Thymus (tissue), 11 donors: Measurements from ENCODE around the gene FGF18. TPM values are rescaled to one million over a fixed set of nuclear protein-coding genes. Genes with fewer than 3 reads are reported as not detected.
"Not testable (repeated sequence)": the region's sequence is repeated elsewhere in the genome, so short reads cannot be mapped to it uniquely, and the experiment has no call there.

ENCODE experiments used
- DNase-seq, 9 donors: peaks; one replicate each; pipeline ENCODE4 v3.0.0-alpha.2; 2013; ENCODE audit warnings: low spot score in 9 of 9, low read depth in 6 of 9, missing footprints in 1 of 9
- H3K27ac ChIP-seq, 2 donors: one replicate each; pipeline ENCODE4 v1.5.1; 2013; ENCODE audit warnings: control low read depth in 1 of 2, low read depth in 1 of 2, low read length in 1 of 2, mild to moderate bottlenecking in 1 of 2, moderate library complexity in 1 of 2
- H3K27me3 ChIP-seq, 2 donors: one replicate each; pipeline ENCODE4 v1.5.1; 2013; ENCODE audit warnings: low read length in 1 of 2; ENCODE audit not compliant: control insufficient read depth in 2 of 2, insufficient read depth in 1 of 2
- H3K36me3 ChIP-seq, 2 donors: one replicate each; pipeline ENCODE4 v1.5.1; 2013; ENCODE audit warnings: low read length in 1 of 2, mild to moderate bottlenecking in 1 of 2, moderate library complexity in 1 of 2; ENCODE audit not compliant: control insufficient read depth in 2 of 2, insufficient read depth in 2 of 2
- H3K4me1 ChIP-seq, 2 donors: one replicate each; pipeline ENCODE4 v1.5.1; 2013; ENCODE audit warnings: low read length in 2 of 2; ENCODE audit not compliant: control insufficient read depth in 2 of 2, insufficient read depth in 2 of 2
- H3K4me3 ChIP-seq, 2 donors: one replicate each; pipeline ENCODE4 v1.5.1; 2013; ENCODE audit warnings: low read length in 2 of 2, control low read depth in 1 of 2, mild to moderate bottlenecking in 1 of 2
- H3K9me3 ChIP-seq, 2 donors: one replicate each; pipeline ENCODE4 v1.5.1; 2013; ENCODE audit warnings: low read length in 1 of 2, mild to moderate bottlenecking in 1 of 2; ENCODE audit not compliant: control insufficient read depth in 2 of 2, insufficient read depth in 1 of 2
- WGBS: extraction: QIAGEN DNeasy Blood & Tissue Kit; methylation state at CpG from one replicate; pipeline ENCODE4 v1.1.7; 2013; 5-methylcytosine and 5-hydroxymethylcytosine counted together
- polyA plus RNA-seq: library from polyadenylated mRNA; stranded (reverse); fragments of 200-250 nt; gene quantifications from one replicate; pipeline ENCODE4 v1.2.3, GENCODE V29; 2013
- total RNA-seq: library from RNA; stranded (reverse); fragments of 120-200 nt; gene quantifications from one replicate; pipeline ENCODE4 v1.2.4, GENCODE V29; 2013
- donor health status: healthy.

The FGF18 gene
- total and polyA plus RNA-seq, 2 donors = 0.80 to 0.82 TPM

- not testable (repeated sequence) for DNase-seq, H3K27me3 ChIP-seq, H3K27ac ChIP-seq, H3K9me3 ChIP-seq, H3K4me1 ChIP-seq, H3K4me3 ChIP-seq
- peaks cover 59 to 97% of the 10 kb centered on the region in 2 donors for H3K36me3 ChIP-seq
- 93% methylated on average over 11 of the region's 11 CpGs for WGBS
These were observed 22.9 kb upstream of the FGF18 start for GRCh38 chr5:171396583-171396982.

DNA sequence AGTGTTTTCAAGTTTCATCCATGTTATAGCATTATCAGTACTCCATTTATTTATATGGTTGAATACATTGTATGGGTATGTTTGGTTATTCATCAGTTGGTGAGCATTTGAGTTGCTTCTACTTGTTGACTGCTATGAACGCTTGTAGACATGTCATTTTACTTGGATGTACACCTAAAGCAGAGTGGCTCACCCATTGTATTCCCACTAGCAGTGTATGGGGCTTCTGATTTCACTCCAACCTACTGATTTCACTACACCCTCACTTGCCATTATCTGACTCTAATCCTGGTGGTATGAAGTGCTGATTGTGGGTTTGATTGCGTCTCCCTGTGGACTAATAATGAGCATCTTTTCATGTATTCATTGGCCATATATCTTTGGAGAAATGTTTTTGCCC is 22.3 kb upstream of the FGF18 start:
- 98% methylated on average over 2 of the region's 2 CpGs for WGBS
- no peak for DNase-seq
- peaks cover 57 to 94% of the 10 kb centered on the region in 2 donors for H3K36me3 ChIP-seq
- no peak overlapping the region for H3K27ac ChIP-seq
- no peak overlapping the region for H3K4me3 ChIP-seq
- no peaks in the 10 kb centered on the region for H3K27me3 ChIP-seq
- no peaks in the 10 kb centered on the region for H3K4me1 ChIP-seq
- H3K9me3 ChIP-seq = peaks cover 0 to 4% of the 10 kb centered on the region in 2 donors

- Histone ChIP-seq H3K27ac (no peak overlapping the region), H3K4me1 (no peaks in the 10 kb centered on the region), H3K27me3 (no peaks in the 10 kb centered on the region), H3K9me3 (peaks cover 0 to 4% of the 10 kb centered on the region in 2 donors), H3K4me3 (no peak overlapping the region), H3K36me3 (peaks cover 55 to 90% of the 10 kb centered on the region in 2 donors)
- 98% methylated on average over 4 of the region's 4 CpGs for WGBS
- no peak for DNase-seq
These were observed 21.8 kb upstream of the FGF18 start for GRCh38 chr5:171397599-171397998.

GRCh38 chr5:171398660-171399059 is 20.8 kb upstream of the FGF18 start:
- H3K36me3 ChIP-seq = peaks cover 53 to 81% of the 10 kb centered on the region in 2 donors
- H3K27ac ChIP-seq, DNase-seq, H3K4me3 ChIP-seq, H3K9me3 ChIP-seq, H3K4me1 ChIP-seq, H3K27me3 ChIP-seq: not testable (repeated sequence)
- WGBS = 98% methylated on average over 9 of the region's 9 CpGs

DNA sequence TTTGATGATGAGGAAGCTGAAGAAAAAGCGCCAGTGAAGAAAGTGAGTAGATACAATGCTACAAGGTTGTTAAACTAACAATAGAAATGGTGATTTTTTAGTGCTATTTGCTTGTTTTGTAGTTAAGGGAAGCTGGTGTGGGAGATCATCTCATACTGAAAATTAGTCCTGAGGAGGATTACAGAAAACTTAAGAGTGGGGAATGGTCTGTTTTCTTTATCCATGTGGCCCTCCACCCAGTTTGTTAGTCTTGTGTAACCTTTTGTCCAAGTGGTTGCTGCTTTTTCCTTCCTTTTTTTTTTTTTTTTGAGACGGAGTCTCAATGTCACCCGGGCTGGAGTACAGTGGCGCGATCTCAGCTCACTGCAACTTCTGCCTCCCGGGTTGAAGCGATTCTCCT is 19.3 kb upstream of the FGF18 start:
- H3K36me3 ChIP-seq = peaks cover 40 to 67% of the 10 kb centered on the region in 2 donors
- H3K9me3 ChIP-seq = peaks cover 0 to 4% of the 10 kb centered on the region in 2 donors
- no peak overlapping the region for H3K27ac ChIP-seq
- 97% methylated on average over 7 of the region's 7 CpGs for WGBS
- no peak for DNase-seq
- H3K27me3 ChIP-seq = no peaks in the 10 kb centered on the region
- no peak overlapping the region for H3K4me3 ChIP-seq
- no peaks in the 10 kb centered on the region for H3K4me1 ChIP-seq

- 97% methylated on average over 13 of the region's 13 CpGs for WGBS
- no peak overlapping the region for H3K27ac ChIP-seq
- H3K4me3 ChIP-seq = no peak overlapping the region
- no peaks in the 10 kb centered on the region for H3K27me3 ChIP-seq
- DNase-seq = no peak
- peaks cover 35 to 68% of the 10 kb centered on the region in 2 donors for H3K36me3 ChIP-seq
- peaks cover 0 to 4% of the 10 kb centered on the region in 2 donors for H3K9me3 ChIP-seq
- H3K4me1 ChIP-seq = no peaks in the 10 kb centered on the region
These were observed 18.1 kb upstream of the FGF18 start for GRCh38 chr5:171401167-171401947.

- peaks cover 29 to 64% of the 10 kb centered on the region in 2 donors for H3K36me3 ChIP-seq
These were observed 16.7 kb upstream of the FGF18 start for GRCh38 chr5:171402751-171403150.

GRCh38 chr5:171405615-171406014 is 13.8 kb upstream of the FGF18 start:
- Histone ChIP-seq H3K27me3 (no peaks in the 10 kb centered on the region), H3K9me3 (peaks cover 0 to 4% of the 10 kb centered on the region in 2 donors), H3K36me3 (peaks cover 25 to 60% of the 10 kb centered on the region in 2 donors), H3K27ac (no peak overlapping the region), H3K4me1 (no peaks in the 10 kb centered on the region), H3K4me3 (no peak overlapping the region)
- WGBS = 75% methylated on average over 3 of the region's 3 CpGs
- DNase-seq = no peak

More at GRCh38 chr5:171402751-171403150, 16.7 kb upstream of the FGF18 start:
- H3K4me3 ChIP-seq, H3K27me3 ChIP-seq, DNase-seq, H3K9me3 ChIP-seq, H3K4me1 ChIP-seq, H3K27ac ChIP-seq: not testable (repeated sequence)

GRCh38 chr5:171407234-171407633 is 12.2 kb upstream of the FGF18 start:
- WGBS = 96% methylated on average over 4 of the region's 4 CpGs
- Histone ChIP-seq H3K27me3 (no peaks in the 10 kb centered on the region), H3K9me3 (no peaks in the 10 kb centered on the region), H3K4me1 (no peaks in the 10 kb centered on the region), H3K4me3 (no peak overlapping the region), H3K27ac (no peak overlapping the region), H3K36me3 (peaks cover 20 to 62% of the 10 kb centered on the region in 2 donors)
- DNase-seq = no peak
